CD8-positive, alpha-beta memory T cell (primary cell): Measurements from ENCODE around the gene NR2C1. TPM values are rescaled to one million over a fixed set of nuclear protein-coding genes. Genes with fewer than 3 reads are reported as not detected.

Experiments used
- CTCF ChIA-PET: fragments of 350-600 bp; sonication (Branson Sonifier 250); formaldehyde crosslinking; loops from one replicate; lab custom pipeline; 2021; ENCODE audit warnings: antibody characterized with exemption; lab: Charles Lee
- POLR2A ChIA-PET: fragments of 350-600 bp; sonication (Branson Sonifier 250); formaldehyde crosslinking; loops from one replicate; lab custom pipeline; 2021; ENCODE audit warnings: antibody characterized with exemption; lab: Charles Lee
- DNase-seq, 5 donors: peaks; one replicate each; pipeline versions ENCODE4 v3.0.0 to v3.0.0-alpha.2; 2020 to 2022; ENCODE audit warnings: mixed read lengths in 1 of 5
- H3K27ac ChIP-seq: one replicate; pipeline ENCODE4 v1.7.0; 2013; ENCODE audit warnings: low read depth, mild to moderate bottlenecking, low read length, moderate library complexity
- H3K27me3 ChIP-seq: 2 replicates; pipeline ENCODE4 v1.7.0; 2013; ENCODE audit warnings: low read length, mild to moderate bottlenecking; ENCODE audit not compliant: insufficient read depth, poor library complexity, severe bottlenecking
- H3K36me3 ChIP-seq: 2 replicates; pipeline ENCODE4 v1.7.0; 2013; ENCODE audit warnings: mild to moderate bottlenecking, low read length, moderate library complexity; ENCODE audit not compliant: insufficient read depth
- H3K4me1 ChIP-seq: 2 replicates; pipeline ENCODE4 v1.7.0; 2013; ENCODE audit warnings: mild to moderate bottlenecking, low read length, moderate library complexity; ENCODE audit not compliant: insufficient read depth
- H3K4me3 ChIP-seq: 2 replicates; pipeline ENCODE4 v1.7.0; 2013; ENCODE audit warnings: mild to moderate bottlenecking, low read length
- H3K9me3 ChIP-seq: 2 replicates; pipeline ENCODE4 v1.7.0; 2013; ENCODE audit warnings: mild to moderate bottlenecking, low read length
- H3K27ac Mint-ChIP-seq, 8 donors: one replicate each; pipeline ENCODE4 v1.8.0; 2020 to 2021; ENCODE audit warnings: mixed read lengths in 8 of 8, mild to moderate bottlenecking in 6 of 8, inconsistent platforms in 3 of 8, moderate library complexity in 3 of 8
- H3K27me3 Mint-ChIP-seq, 2 donors: one replicate each; pipeline ENCODE4 v1.8.0; 2020 to 2021; ENCODE audit warnings: mixed read lengths in 2 of 2, mild to moderate bottlenecking in 1 of 2, moderate library complexity in 1 of 2
- H3K36me3 Mint-ChIP-seq, 3 donors: one replicate each; pipeline ENCODE4 v1.8.0; 2020 to 2021; ENCODE audit warnings: mixed read lengths in 3 of 3, inconsistent platforms in 1 of 3, mild to moderate bottlenecking in 1 of 3
- H3K4me1 Mint-ChIP-seq, 3 donors: one replicate each; pipeline ENCODE4 v1.8.0; 2020 to 2021; ENCODE audit warnings: mixed read lengths in 3 of 3, inconsistent platforms in 1 of 3, mild to moderate bottlenecking in 1 of 3
- H3K4me3 Mint-ChIP-seq, 7 donors: one replicate each; pipeline ENCODE4 v1.8.0; 2020 to 2021; ENCODE audit warnings: mixed read lengths in 7 of 7, mild to moderate bottlenecking in 6 of 7, moderate library complexity in 4 of 7, inconsistent platforms in 2 of 7
- H3K9me3 Mint-ChIP-seq, 5 donors: one replicate each; pipeline ENCODE4 v1.8.0; 2020 to 2022; ENCODE audit warnings: mixed read lengths in 5 of 5, mild to moderate bottlenecking in 3 of 5, moderate library complexity in 2 of 5, inconsistent platforms in 1 of 5
- polyA plus RNA-seq: library from polyadenylated mRNA; unstranded; fragments of 300-500 nt; fragmentation: Illumina TruSeq; gene quantifications from one replicate; pipeline ENCODE4 v1.2.3, GENCODE V29; 2021
- total RNA-seq, 2 experiments: library from RNA; stranded (reverse); gene quantifications; one replicate each; pipeline ENCODE4 v1.2.3, GENCODE V29; 2021

The NR2C1 gene
- total and polyA plus RNA-seq, 3 experiments from 2014 or later: 7.5 to 21.9 (median 17.1) TPM

- CTCF ChIA-PET: interaction anchor here (1.2 to 1.6 kb wide), 2 partner anchors 16 to 27 kb away, joined by 3 to 4 read pairs; partner anchors contain the start of gene NR2C1
- Mint-ChIP-seq H3K27ac (no peak overlapping the region), H3K4me1 (no peaks in the 10 kb centered on the region), H3K9me3 (no peaks in the 10 kb centered on the region), H3K4me3 (no peak overlapping the region), H3K27me3 (peaks cover 0 to 3% of the 10 kb centered on the region in 2 donors), H3K36me3 (peaks cover 7 to 76% (median 9%) of the 10 kb centered on the region in 3 donors)
- no peaks in the 10 kb centered on the region for H3K9me3 ChIP-seq
- H3K36me3 ChIP-seq: peaks cover 49% of the 10 kb centered on the region
- DNase-seq: no peak
- no peak overlapping the region for H3K27ac ChIP-seq
- no peak overlapping the region for H3K4me3 ChIP-seq
- H3K4me1 ChIP-seq: no peaks in the 10 kb centered on the region
- no peaks in the 10 kb centered on the region for H3K27me3 ChIP-seq
- POLR2A ChIA-PET: no interaction called here
Observed at GRCh38 chr12:95057424-95057823, 16.0 kb downstream of the NR2C1 start.

GRCh38 chr12:95055057-95055456, 18.4 kb downstream of the NR2C1 start:
- Histone ChIP-seq H3K4me1 (no peaks in the 10 kb centered on the region), H3K9me3 (no peaks in the 10 kb centered on the region), H3K27me3 (no peaks in the 10 kb centered on the region), H3K27ac (no peak overlapping the region), H3K36me3 (peaks cover 30% of the 10 kb centered on the region), H3K4me3 (no peak overlapping the region)
- ChIA-PET CTCF (no interaction called here), POLR2A (no interaction called here)
- H3K27me3 Mint-ChIP-seq: peaks cover 0 to 3% of the 10 kb centered on the region in 2 donors
- no peak overlapping the region for H3K27ac Mint-ChIP-seq
- no peak for DNase-seq
- no peaks in the 10 kb centered on the region for H3K9me3 Mint-ChIP-seq
- peaks cover 9 to 73% (median 11%) of the 10 kb centered on the region in 3 donors for H3K36me3 Mint-ChIP-seq
- no peak overlapping the region for H3K4me3 Mint-ChIP-seq
- no peaks in the 10 kb centered on the region for H3K4me1 Mint-ChIP-seq

- ChIA-PET CTCF (no interaction called here), POLR2A (no interaction called here)
- Histone ChIP-seq H3K27me3 (no peaks in the 10 kb centered on the region), H3K9me3 (no peaks in the 10 kb centered on the region), H3K36me3 (peaks cover 26% of the 10 kb centered on the region), H3K27ac (no peak overlapping the region), H3K4me3 (no peak overlapping the region), H3K4me1 (no peaks in the 10 kb centered on the region)
- Mint-ChIP-seq H3K9me3 (no peaks in the 10 kb centered on the region), H3K27me3 (peaks cover 0 to under 1% of the 10 kb centered on the region in 2 donors), H3K4me3 (no peak overlapping the region), H3K36me3 (peaks cover 9 to 70% (median 11%) of the 10 kb centered on the region in 3 donors), H3K27ac (no peak overlapping the region), H3K4me1 (no peaks in the 10 kb centered on the region)
- DNase-seq: no peak
Observed at GRCh38 chr12:95054206-95054605, 19.2 kb downstream of the NR2C1 start.

- ChIA-PET CTCF (no interaction called here), POLR2A (no interaction called here)
- Histone ChIP-seq H3K27me3 (no peaks in the 10 kb centered on the region), H3K4me1 (no peaks in the 10 kb centered on the region), H3K27ac (no peak overlapping the region), H3K4me3 (no peak overlapping the region), H3K36me3 (peaks cover 15% of the 10 kb centered on the region), H3K9me3 (no peaks in the 10 kb centered on the region)
- Mint-ChIP-seq H3K27ac (no peak overlapping the region), H3K9me3 (no peaks in the 10 kb centered on the region), H3K4me1 (no peaks in the 10 kb centered on the region), H3K4me3 (no peak overlapping the region), H3K27me3 (no peaks in the 10 kb centered on the region), H3K36me3 (peaks cover 5 to 73% (median 20%) of the 10 kb centered on the region in 3 donors)
- no peak for DNase-seq
Observed at GRCh38 chr12:95051241-95051640, 22.2 kb downstream of the NR2C1 start.

GRCh38 chr12:95037906-95038305, 35.5 kb downstream of the NR2C1 start:
- H3K4me3 ChIP-seq: no peak overlapping the region
- H3K9me3 ChIP-seq: no peaks in the 10 kb centered on the region
- POLR2A ChIA-PET: no interaction called here
- H3K4me1 Mint-ChIP-seq: peaks cover 10 to 24% (median 18%) of the 10 kb centered on the region in 3 donors
- H3K27ac ChIP-seq: no peak overlapping the region
- H3K4me3 Mint-ChIP-seq: no peak overlapping the region
- no peaks in the 10 kb centered on the region for H3K27me3 Mint-ChIP-seq
- no peaks in the 10 kb centered on the region for H3K4me1 ChIP-seq
- no peaks in the 10 kb centered on the region for H3K9me3 Mint-ChIP-seq
- H3K36me3 Mint-ChIP-seq: peaks cover 0 to 71% (median 21%) of the 10 kb centered on the region in 3 donors
- CTCF ChIA-PET: interaction anchor here (0.6 kb wide), 1 partner anchor 1329 kb away, joined by 3 read pairs; no protein-coding TSS in a partner anchor
- DNase-seq: no peak
- H3K36me3 ChIP-seq: peaks cover 10% of the 10 kb centered on the region
- H3K27ac Mint-ChIP-seq: no peak overlapping the region
- H3K27me3 ChIP-seq: no peaks in the 10 kb centered on the region

DNA sequence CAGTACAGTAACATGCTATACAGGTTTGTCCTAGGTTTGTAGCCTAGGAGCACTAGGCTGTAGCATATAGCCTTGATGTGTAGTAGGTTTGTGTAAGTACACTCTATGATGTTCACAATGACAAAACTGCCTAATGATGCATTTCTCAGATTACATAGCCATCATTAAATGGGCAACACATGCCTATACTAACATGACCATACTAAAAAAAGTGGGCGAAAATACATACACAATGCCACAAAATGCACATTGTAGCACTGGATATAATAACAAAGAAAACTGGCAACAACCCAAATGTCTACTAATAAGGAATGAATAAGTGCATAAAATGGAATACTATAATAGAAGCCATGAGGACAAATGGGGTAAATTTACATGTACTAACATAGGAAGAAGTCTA, 38.7 kb downstream of the NR2C1 start:
- H3K9me3 ChIP-seq: no peaks in the 10 kb centered on the region
- CTCF ChIA-PET: no interaction called here
- H3K4me3 ChIP-seq: no peak overlapping the region
- Mint-ChIP-seq H3K27ac (peak overlapping the region in 1 of 8 donors; percentile 10), H3K9me3 (no peaks in the 10 kb centered on the region), H3K4me3 (no peak overlapping the region), H3K27me3 (no peaks in the 10 kb centered on the region), H3K4me1 (peaks cover 7 to 14% (median 14%) of the 10 kb centered on the region in 3 donors), H3K36me3 (peaks cover 0 to 67% (median 19%) of the 10 kb centered on the region in 3 donors)
- DNase-seq: no peak
- H3K36me3 ChIP-seq: peaks cover 10% of the 10 kb centered on the region
- H3K27ac ChIP-seq: no peak overlapping the region
- H3K4me1 ChIP-seq: no peaks in the 10 kb centered on the region
- POLR2A ChIA-PET: no interaction called here
- H3K27me3 ChIP-seq: no peaks in the 10 kb centered on the region

- Mint-ChIP-seq H3K9me3 (no peaks in the 10 kb centered on the region), H3K4me1 (no peaks in the 10 kb centered on the region), H3K4me3 (no peak overlapping the region), H3K27ac (peak overlapping the region in 1 of 8 donors; percentile 36), H3K36me3 (peaks cover 5 to 45% (median 19%) of the 10 kb centered on the region in 3 donors), H3K27me3 (no peaks in the 10 kb centered on the region)
- POLR2A ChIA-PET: no interaction called here
- Histone ChIP-seq H3K9me3 (no peaks in the 10 kb centered on the region), H3K27me3 (no peaks in the 10 kb centered on the region), H3K27ac (no peak overlapping the region), H3K4me1 (no peaks in the 10 kb centered on the region), H3K4me3 (no peak overlapping the region), H3K36me3 (no peaks in the 10 kb centered on the region)
- no peak for DNase-seq
- CTCF ChIA-PET: no interaction called here
Observed at GRCh38 chr12:95022477-95022876, 50.9 kb downstream of the NR2C1 start.

DNA sequence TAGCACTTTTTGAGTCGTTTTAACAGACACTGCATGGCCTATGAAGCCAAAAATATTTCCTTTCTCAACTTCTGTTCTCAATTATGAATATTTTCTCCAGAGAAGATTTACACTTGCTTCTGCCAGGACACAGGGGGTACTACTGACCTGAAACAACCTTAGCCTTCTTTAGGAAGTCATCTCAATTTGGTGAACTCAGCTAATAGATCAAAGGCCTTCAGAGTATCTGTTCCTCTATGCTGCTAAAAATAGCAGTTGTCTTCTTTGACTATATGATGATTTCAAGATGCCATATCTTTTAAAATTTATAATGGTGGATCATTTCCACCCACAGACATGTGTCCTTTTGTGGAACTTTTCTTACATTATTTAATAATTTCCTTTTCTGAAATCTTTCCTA, 55.9 kb downstream of the NR2C1 start:
- Histone ChIP-seq H3K4me1 (no peaks in the 10 kb centered on the region), H3K27ac (no peak overlapping the region), H3K27me3 (no peaks in the 10 kb centered on the region), H3K4me3 (no peak overlapping the region), H3K36me3 (no peaks in the 10 kb centered on the region), H3K9me3 (no peaks in the 10 kb centered on the region)
- ChIA-PET CTCF (interaction anchor here (1.4 kb wide), 1 partner anchor 14 kb away, joined by 3 read pairs; no protein-coding TSS in a partner anchor), POLR2A (no interaction called here)
- H3K4me3 Mint-ChIP-seq: no peak overlapping the region
- H3K9me3 Mint-ChIP-seq: peaks cover 0 to 6% (median 0%) of the 10 kb centered on the region in 5 donors
- H3K27ac Mint-ChIP-seq: no peak overlapping the region
- no peaks in the 10 kb centered on the region for H3K27me3 Mint-ChIP-seq
- no peak for DNase-seq
- peaks cover 11 to 16% (median 11%) of the 10 kb centered on the region in 3 donors for H3K36me3 Mint-ChIP-seq
- H3K4me1 Mint-ChIP-seq: no peaks in the 10 kb centered on the region
